SJSA1 (cell line): Measurements from ENCODE around the gene ABCB10. TPM values are rescaled to one million over a fixed set of nuclear protein-coding genes. Genes with fewer than 3 reads are reported as not detected.
"Not testable (repeated sequence)": the region's sequence is repeated elsewhere in the genome, so short reads cannot be mapped to it uniquely, and the experiment has no call there.

Experiments used
- DNase-seq, 2 experiments: peaks; one replicate each; pipeline ENCODE4 v3.0.0-alpha.2; 2015 to 2020; ENCODE audit warnings: low spot score in 2 of 2, low read depth in 1 of 2
- H3K27ac ChIP-seq: fragments of 250-450 bp; sonication (Bioruptor Pico); 2 replicates; pipeline ENCODE4 v1.5.1; 2020; ENCODE audit warnings: mild to moderate bottlenecking, moderate library complexity
- H3K27me3 ChIP-seq: fragments of 250-450 bp; sonication (Bioruptor Pico); replicated peaks from 2 replicates; pipeline ENCODE4 v1.5.1; 2020; ENCODE audit warnings: mild to moderate bottlenecking, moderate library complexity
- H3K36me3 ChIP-seq: fragments of 250-450 bp; sonication (Bioruptor Pico); 2 replicates; pipeline ENCODE4 v1.5.1; 2020; ENCODE audit warnings: mild to moderate bottlenecking
- H3K4me1 ChIP-seq: fragments of 250-450 bp; sonication (Bioruptor Pico); replicated peaks from 2 replicates; pipeline ENCODE4 v1.6.1; 2021; ENCODE audit warnings: mild to moderate bottlenecking
- H3K4me3 ChIP-seq: fragments of 250-450 bp; sonication (Bioruptor Pico); 2 replicates; pipeline ENCODE4 v1.5.1; 2020; ENCODE audit warnings: mild to moderate bottlenecking
- H3K9me3 ChIP-seq: fragments of 250-450 bp; sonication (Bioruptor Pico); replicated peaks from 2 replicates; pipeline ENCODE4 v1.5.1; 2020; ENCODE audit warnings: mild to moderate bottlenecking
- total RNA-seq: library from RNA; depleted of rRNA; stranded (reverse); fragments of >200 nt; shearing (Covaris generic); gene quantifications from 2 replicates; pipeline ENCODE4 v1.2.3, GENCODE V29; 2014

ABCB10 gene
- total RNA-seq, 1 experiment from 2014 or later = 31.7 TPM

DNA sequence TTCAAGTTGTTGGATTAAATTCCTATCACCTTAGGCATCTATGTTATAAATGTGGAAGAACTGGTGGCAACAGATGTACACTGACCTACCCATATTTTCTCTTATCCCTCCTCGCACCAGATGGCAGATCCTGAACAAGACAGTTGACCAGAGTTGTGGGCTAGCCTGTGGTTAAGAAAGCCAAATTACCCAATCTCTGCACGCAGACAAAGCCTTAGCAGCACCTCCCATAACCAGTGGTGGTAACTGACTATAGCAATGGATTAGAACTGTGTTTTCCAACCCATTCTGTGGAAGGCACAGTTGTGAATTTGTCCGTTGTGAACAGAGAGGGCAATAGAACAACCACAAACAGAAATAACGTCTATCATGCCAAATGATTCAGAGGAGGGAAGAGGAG is 20.6 kb downstream of the ABCB10 start:
- no peaks in the 10 kb centered on the region for H3K9me3 ChIP-seq
- H3K27ac ChIP-seq = no peak overlapping the region
- DNase-seq = no peak
- no peaks in the 10 kb centered on the region for H3K27me3 ChIP-seq
- H3K36me3 ChIP-seq = peaks cover 35% of the 10 kb centered on the region
- no peak overlapping the region for H3K4me3 ChIP-seq
- H3K4me1 ChIP-seq = no peaks in the 10 kb centered on the region

DNA sequence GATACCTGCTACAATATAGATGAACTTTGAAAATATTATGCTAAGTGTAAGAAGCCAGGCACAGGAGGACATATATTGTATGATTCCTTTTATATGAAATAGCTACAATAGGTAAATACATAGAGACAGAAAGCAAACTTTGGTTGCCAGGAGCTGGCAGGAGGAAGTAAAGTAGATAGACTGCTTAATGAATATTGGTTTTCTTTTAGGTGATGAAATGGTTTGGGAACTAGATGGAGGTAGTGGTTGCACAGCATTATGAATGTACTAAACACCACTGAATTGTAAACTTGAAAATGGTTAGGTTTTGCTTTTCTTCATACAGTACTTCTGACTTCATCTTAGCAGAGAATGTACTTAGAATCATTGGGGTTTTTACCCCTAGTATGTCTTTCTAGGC is 21.5 kb downstream of the ABCB10 start:
- peaks cover 34% of the 10 kb centered on the region for H3K36me3 ChIP-seq
- H3K4me1 ChIP-seq = no peaks in the 10 kb centered on the region
- H3K9me3 ChIP-seq = no peaks in the 10 kb centered on the region
- DNase-seq = no peak
- no peaks in the 10 kb centered on the region for H3K27me3 ChIP-seq
- no peak overlapping the region for H3K4me3 ChIP-seq
- no peak overlapping the region for H3K27ac ChIP-seq

DNA sequence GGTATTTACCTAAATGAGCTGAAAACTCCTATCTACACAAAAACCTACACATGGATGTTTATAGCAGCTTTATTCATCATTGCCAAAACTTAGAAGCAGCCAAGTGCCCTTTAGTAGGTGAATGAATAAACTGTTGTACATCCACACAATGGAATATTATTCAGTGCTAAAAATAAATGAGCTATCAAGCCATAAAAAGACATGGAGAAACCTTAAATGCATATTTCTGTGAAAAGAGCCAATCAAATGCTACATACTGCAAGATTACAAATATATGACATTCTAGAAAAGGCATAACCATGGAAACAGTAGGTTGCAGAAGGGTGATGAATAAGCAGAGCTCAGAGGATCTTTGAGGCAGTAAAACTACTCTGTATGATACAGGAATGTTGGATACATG is 23.3 kb downstream of the ABCB10 start:
- H3K4me1 ChIP-seq = no peaks in the 10 kb centered on the region
- H3K27ac ChIP-seq = no peak overlapping the region
- DNase-seq = no peak
- H3K36me3 ChIP-seq = peaks cover 31% of the 10 kb centered on the region
- H3K4me3 ChIP-seq = no peak overlapping the region
- H3K27me3 ChIP-seq = no peaks in the 10 kb centered on the region
- no peaks in the 10 kb centered on the region for H3K9me3 ChIP-seq

DNA sequence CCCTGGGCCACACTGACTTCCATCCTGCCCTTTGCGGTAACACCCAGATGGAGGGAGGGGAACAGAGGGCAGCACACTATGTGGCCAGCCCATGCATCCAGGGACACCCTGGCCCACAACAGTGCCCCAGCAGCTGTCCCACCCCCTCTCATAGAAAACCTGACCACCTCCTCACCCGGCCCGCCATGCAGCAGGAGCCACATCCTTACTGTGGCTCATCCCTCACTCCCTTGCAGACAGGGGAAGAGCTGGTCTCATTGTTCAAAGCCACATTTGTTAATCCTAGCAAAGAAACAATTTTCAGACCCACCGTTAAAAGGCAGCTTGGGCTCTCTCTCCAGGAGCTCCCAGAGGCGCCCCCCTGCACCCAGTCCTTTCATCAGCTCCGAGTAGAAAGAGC is 27.2 kb downstream of the ABCB10 start:
- DNase-seq = no peak
- no peaks in the 10 kb centered on the region for H3K4me1 ChIP-seq
- peaks cover 26% of the 10 kb centered on the region for H3K36me3 ChIP-seq
- H3K9me3 ChIP-seq = no peaks in the 10 kb centered on the region
- no peak overlapping the region for H3K4me3 ChIP-seq
- H3K27me3 ChIP-seq = no peaks in the 10 kb centered on the region
- no peak overlapping the region for H3K27ac ChIP-seq

DNA sequence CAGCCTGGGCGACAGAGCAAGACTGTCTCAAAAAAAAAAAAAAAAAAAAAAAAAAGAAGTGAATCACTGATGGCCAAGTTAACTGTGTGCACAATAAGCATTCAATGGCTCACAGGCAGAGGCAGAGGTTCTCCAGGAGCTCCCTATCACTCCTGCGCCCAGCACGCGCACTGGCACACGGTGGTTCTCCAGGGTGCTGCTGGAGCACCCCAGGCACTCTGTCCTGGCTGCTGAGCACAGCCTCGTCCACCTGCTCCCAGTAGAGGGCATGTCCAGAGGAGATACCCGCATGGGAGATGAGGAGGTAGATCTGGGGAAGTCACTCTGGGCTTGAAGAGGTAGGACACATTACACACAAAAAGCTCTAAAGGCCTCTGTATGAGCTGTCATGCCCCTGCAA is 28.9 kb downstream of the ABCB10 start:
- Histone ChIP-seq H3K9me3 (no peaks in the 10 kb centered on the region), H3K27ac (no peak overlapping the region), H3K36me3 (peaks cover 29% of the 10 kb centered on the region), H3K4me1 (no peaks in the 10 kb centered on the region), H3K27me3 (no peaks in the 10 kb centered on the region), H3K4me3 (no peak overlapping the region)
- no peak for DNase-seq

DNA sequence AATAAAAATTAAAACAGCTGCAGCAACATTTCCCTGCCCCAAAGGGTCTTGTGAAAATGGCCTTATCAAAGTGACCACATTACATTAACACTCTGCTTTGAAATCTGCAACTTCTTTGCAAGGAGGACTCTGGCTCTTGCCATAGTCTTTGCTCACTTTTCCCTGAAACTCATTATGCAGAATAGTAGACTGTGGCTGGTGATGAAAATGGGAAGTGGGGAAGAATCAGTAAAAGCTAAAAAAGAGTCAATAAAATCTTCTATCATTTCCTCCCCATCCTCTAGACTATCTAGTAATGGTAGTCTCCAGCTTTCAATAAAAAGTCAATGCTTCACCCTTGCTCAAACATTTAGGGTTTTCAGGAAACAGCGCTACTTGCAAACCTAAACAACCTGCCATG is 31.8 kb downstream of the ABCB10 start:
- peaks cover 31% of the 10 kb centered on the region for H3K36me3 ChIP-seq
- H3K27me3 ChIP-seq = no peaks in the 10 kb centered on the region
- no peak for DNase-seq
- H3K9me3 ChIP-seq = no peaks in the 10 kb centered on the region
- H3K4me3 ChIP-seq = no peak overlapping the region
- H3K27ac ChIP-seq = no peak overlapping the region
- H3K4me1 ChIP-seq = no peaks in the 10 kb centered on the region

DNA sequence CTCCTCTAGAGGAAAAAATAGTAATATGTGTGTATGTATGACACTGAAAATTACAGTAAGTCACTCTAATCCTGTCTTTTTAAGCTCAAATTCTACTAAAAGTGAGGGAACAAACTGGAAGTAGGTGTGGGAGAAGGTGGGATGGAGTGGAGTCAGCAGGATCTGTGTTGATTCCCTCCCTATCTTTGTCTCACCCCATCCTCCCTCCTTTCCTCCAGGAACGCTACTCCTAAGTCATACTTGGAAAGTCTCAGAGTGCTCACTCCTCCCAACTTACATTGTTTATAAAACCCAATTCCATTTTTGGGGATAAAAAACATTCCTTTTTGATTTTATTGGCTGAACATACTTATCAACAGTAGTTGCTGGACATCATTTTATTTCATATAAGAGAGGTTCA is 35.5 kb downstream of the ABCB10 start:
- H3K4me1 ChIP-seq = no peaks in the 10 kb centered on the region
- no peak overlapping the region for H3K27ac ChIP-seq
- H3K27me3 ChIP-seq = no peaks in the 10 kb centered on the region
- no peak overlapping the region for H3K4me3 ChIP-seq
- H3K9me3 ChIP-seq = no peaks in the 10 kb centered on the region
- H3K36me3 ChIP-seq = peaks cover 30% of the 10 kb centered on the region
- DNase-seq = no peak

DNA sequence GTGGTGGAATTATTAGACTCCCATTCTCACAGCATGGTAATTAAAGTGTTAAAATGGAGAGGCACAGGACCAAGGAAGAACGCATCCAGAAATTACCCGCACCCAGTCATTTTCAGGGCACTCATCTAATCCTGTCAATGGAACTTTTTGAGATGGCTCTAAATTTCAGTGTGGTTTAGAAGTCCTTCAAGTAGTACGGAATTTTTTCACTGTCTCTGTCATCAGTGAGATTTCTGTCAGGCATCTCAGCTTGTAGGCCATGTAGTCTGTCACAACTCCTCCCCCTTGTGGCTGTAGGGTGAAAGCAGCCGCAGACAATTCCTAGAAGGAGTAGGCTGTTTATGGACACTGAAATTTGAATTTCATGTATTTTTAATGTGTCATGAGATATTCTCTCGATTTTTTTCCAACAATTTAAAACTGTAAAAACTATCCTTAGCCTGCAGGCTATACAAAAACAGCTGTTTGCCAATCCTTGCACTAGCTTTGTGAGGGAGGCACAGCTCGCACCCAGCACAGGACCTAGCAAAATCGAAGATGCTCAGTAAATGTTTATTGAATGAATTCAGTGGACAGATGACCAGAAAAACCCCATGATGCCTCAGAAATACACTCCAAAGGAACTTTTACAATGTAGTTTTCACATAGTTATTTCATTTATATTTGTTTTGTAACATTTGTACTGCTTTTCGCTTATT is 43.8 kb downstream of the ABCB10 start:
- H3K9me3 ChIP-seq = no peaks in the 10 kb centered on the region
- DNase-seq = peak; percentile 48 to 61
- no peaks in the 10 kb centered on the region for H3K27me3 ChIP-seq
- peaks cover 8% of the 10 kb centered on the region for H3K36me3 ChIP-seq
- H3K4me1 ChIP-seq = peaks cover 5% of the 10 kb centered on the region
- H3K4me3 ChIP-seq = no peak overlapping the region
- H3K27ac ChIP-seq = no peak overlapping the region

DNA sequence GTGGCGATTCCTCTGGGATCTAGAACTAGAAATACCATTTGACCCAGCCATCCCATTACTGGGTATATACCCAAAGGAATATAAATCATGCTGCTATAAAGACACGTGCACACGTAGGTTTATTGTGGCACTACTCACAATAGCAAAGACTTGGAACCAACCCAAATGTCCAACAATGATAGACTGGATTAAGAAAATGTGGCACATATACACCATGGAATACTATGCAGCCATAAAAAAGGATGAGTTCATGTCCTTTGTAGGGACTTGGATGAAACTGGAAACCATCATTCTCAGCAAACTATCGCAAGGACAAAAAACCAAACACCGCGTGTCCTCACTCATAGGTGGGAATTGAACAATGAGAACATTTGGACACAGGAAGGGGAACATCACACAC is 46.9 kb downstream of the ABCB10 start:
- H3K4me3 ChIP-seq, H3K27ac ChIP-seq, H3K27me3 ChIP-seq, H3K9me3 ChIP-seq, H3K36me3 ChIP-seq, DNase-seq: not testable (repeated sequence)
- H3K4me1 ChIP-seq = peaks cover 21% of the 10 kb centered on the region

DNA sequence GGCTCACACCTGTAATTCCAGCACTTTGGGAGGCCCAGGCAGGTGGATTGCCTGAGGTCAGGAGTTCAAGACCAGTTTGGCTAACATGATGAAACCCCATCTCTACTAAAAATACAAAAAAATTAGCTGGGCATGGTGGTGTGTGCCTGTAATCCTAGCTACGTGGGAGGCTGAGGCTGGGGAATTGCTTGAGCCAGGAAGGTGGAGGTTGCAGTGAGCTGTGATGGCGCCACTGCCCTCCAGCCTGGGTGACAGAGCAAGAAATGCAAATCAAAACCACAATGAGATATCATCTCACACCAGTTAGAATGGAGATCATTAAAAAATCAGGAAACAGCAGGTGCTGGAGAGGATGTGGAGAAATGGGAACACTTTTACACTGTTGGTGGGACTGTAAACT is 47.3 kb downstream of the ABCB10 start:
- not testable (repeated sequence) for H3K27ac ChIP-seq, H3K9me3 ChIP-seq, H3K27me3 ChIP-seq, H3K36me3 ChIP-seq, H3K4me3 ChIP-seq, DNase-seq
- H3K4me1 ChIP-seq = peaks cover 21% of the 10 kb centered on the region

DNA sequence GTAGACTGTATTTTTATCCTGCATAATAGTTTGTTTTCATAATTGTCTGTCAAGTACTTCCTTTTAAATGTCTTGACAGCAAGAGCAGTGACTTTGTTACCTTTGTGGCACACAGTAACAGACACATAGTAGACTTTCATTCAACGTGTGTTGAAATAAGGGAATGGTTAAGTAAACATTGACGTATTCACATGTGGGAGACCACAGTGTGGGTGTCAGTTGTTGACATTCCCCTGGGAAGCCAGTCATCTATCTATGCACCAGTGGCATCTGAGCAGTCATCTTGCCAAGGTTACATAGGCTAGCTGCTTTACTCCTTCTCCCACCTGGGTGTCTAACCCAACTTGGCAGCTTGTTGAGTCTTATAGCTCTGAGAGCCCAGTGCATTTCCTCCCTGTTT is 48.9 kb downstream of the ABCB10 start:
- H3K4me1 ChIP-seq = peaks cover 21% of the 10 kb centered on the region
- peaks cover 13% of the 10 kb centered on the region for H3K36me3 ChIP-seq
- no peaks in the 10 kb centered on the region for H3K27me3 ChIP-seq
- no peaks in the 10 kb centered on the region for H3K9me3 ChIP-seq
- no peak overlapping the region for H3K4me3 ChIP-seq
- no peak overlapping the region for H3K27ac ChIP-seq
- DNase-seq = peak; percentile 39 to 48

DNA sequence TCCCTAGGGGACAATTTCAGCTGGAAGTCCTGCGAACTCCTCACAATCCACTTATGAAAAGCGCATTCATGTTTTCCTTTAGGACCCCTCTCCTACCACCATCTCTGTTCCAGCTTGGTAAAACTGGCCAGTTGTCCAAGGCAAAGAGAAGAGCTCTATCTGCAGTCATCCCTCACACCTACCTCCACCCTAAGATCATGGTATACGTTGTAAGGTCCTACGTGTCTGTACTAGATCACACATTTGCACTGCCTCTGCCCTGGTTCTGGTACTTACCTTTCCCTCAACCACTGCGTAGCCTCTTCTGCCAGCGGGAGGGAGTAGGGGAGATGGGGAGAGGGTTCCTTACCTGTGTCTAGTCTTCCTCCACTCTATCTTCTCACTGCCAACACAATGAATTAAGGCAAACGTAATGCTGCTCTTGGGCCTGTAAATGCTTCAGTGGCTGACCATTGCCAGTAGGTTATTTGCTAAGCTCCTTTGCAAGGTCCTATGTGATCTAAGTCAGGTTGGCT is 49.6 kb downstream of the ABCB10 start:
- no peak for DNase-seq
- Histone ChIP-seq H3K4me3 (peak overlapping the region; percentile 82), H3K4me1 (peaks cover 21% of the 10 kb centered on the region), H3K27ac (peak overlapping the region; percentile 74), H3K27me3 (no peaks in the 10 kb centered on the region), H3K9me3 (no peaks in the 10 kb centered on the region), H3K36me3 (peaks cover 17% of the 10 kb centered on the region)

DNA sequence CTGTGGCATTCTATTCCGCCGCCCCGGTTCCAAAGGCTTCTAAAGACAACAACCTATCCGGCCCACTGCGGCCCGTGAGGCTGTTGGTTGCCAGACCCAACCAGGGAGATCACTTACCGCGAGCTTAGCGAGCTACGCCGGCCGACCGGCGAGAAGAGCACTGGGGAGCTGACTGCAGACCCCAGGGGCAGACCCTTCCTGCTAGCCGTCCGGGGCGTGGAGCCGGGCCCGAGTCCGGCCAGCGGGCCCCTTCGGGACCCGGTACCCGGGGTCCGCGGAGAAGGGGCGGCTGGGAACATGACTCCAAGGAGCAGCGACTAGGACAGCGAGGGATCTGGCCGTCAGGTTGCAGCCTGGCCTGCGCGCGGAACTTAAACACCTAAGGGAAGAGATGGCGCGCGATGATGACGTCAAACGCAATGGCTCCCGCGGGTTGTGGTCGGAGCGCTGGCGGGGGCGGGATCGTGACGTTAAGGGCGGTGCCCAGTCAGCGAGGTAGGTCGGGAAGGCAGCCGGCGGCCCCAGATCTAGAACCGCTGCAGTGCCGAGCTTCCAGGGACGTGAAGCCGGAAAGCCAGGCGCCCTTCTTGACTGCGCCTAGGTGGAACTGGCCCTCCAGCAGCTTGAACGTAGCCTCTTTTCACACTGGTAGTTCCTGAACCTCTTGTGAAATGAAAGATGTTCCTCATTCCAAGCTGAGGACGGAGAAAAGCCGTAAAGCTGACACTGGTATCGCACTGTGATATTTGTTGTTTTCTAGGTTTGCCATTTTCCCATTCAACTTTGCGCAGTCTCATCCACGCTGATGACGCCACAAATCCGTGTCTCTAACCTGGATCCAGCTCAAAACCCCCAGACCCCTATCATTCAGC is 50.3 kb downstream of the ABCB10 start, which contains the start of gene NUP133:
Gene NUP133 (minus strand): TSS at position 391 of the 872 bp plus-strand sequence. CDS start 92 bp downstream, at position 299.
- DNase-seq = peak; percentile 96 to 98
- no peaks in the 10 kb centered on the region for H3K9me3 ChIP-seq
- no peaks in the 10 kb centered on the region for H3K27me3 ChIP-seq
- H3K27ac ChIP-seq = peak within 1 kb of the TSS; percentile 74
- peaks cover 17% of the 10 kb centered on the region for H3K36me3 ChIP-seq
- H3K4me1 ChIP-seq = peaks cover 21% of the 10 kb centered on the region
- H3K4me3 ChIP-seq = peak within 1 kb of the TSS; percentile 82

DNA sequence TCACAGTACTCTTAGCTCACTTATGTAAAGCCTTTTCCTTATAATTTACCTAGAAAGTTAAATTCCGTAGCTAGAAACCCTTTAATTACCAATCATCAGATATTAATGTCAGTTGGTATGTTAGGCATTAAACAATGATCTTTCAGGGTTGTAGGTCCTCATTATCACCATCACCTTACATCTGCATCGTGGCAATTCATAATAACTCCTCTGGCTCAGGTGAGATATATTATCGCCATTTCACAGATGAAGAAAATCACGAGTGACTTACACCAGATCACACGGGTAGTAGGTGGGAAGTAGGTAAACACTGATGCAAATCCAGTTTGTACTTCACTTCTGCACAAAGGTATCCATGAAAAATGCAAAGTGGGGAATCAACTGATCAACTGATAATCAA is 51.0 kb downstream of the ABCB10 start:
- H3K4me1 ChIP-seq = peaks cover 21% of the 10 kb centered on the region
- peak overlapping the region; percentile 74 for H3K27ac ChIP-seq
- peak overlapping the region; percentile 82 for H3K4me3 ChIP-seq
- H3K36me3 ChIP-seq = peaks cover 17% of the 10 kb centered on the region
- DNase-seq = no peak
- no peaks in the 10 kb centered on the region for H3K27me3 ChIP-seq
- H3K9me3 ChIP-seq = no peaks in the 10 kb centered on the region
